Testis (tissue), 3 donors: ENCODE data around the gene CDK5RAP2. TPM values are rescaled to one million over a fixed set of nuclear protein-coding genes. Genes with fewer than 3 reads are reported as not detected.
"Not testable (repeated sequence)": the region's sequence is repeated elsewhere in the genome, so short reads cannot be mapped to it uniquely, and the experiment has no call there.

Experiments used
- DNase-seq: peaks from one replicate; pipeline ENCODE4 v3.0.0-alpha.2; 2019
- H3K27ac ChIP-seq, 2 donors: fragments of 200-600 bp; sonication (generic); one replicate each; pipeline ENCODE4 v1.5.1; 2019
- H3K27me3 ChIP-seq: fragments of 200-600 bp; sonication (generic); one replicate; pipeline ENCODE4 v1.5.1; 2019
- H3K36me3 ChIP-seq: fragments of 200-600 bp; sonication (generic); one replicate; pipeline ENCODE4 v1.5.1; 2017; ENCODE audit warnings: low read depth; ENCODE audit errors: missing control alignments
- H3K4me1 ChIP-seq: fragments of 200-600 bp; sonication (generic); one replicate; pipeline ENCODE4 v1.5.1; 2019
- H3K4me3 ChIP-seq, 2 donors: fragments of 200-600 bp; sonication (generic); one replicate each; pipeline ENCODE4 v1.5.1; 2017 to 2019
- H3K9me3 ChIP-seq: fragments of 200-600 bp; sonication (generic); one replicate; pipeline ENCODE4 v1.5.1; 2017
- POLR2A ChIP-seq: fragments of 450-650 bp; IDR thresholded peaks from one replicate; pipeline ENCODE4 v1.6.1; 2017; ENCODE audit warnings: antibody characterized with exemption, mild to moderate bottlenecking, moderate library complexity
- WGBS, 2 donors: methylation state at CpG; one replicate each; pipeline ENCODE4 v1.1.5; 2018; 5-methylcytosine and 5-hydroxymethylcytosine counted together
- intact Hi-C: fragments of 100-400 bp; cut with DNase I; formaldehyde crosslinking; loops from one replicate; pipeline ENCODE4 v1.15.1; 2023; ENCODE audit warnings: low total_unique reads
- polyA plus RNA-seq: library from polyadenylated mRNA; stranded (reverse); fragments of 350-450 nt; fragmentation: Illumina TruSeq; extraction: RNeasy Lipid Tissue Mini Kit (QIAGEN cat#74804); gene quantifications from one replicate; pipeline ENCODE4 v1.2.3, GENCODE V29; 2014; ENCODE audit warnings: low read depth, low replicate concordance; ENCODE audit not compliant: insufficient read depth
- total RNA-seq, 2 donors: library from RNA; depleted of rRNA; stranded (reverse); fragments of >200 nt; gene quantifications; one replicate each; pipeline ENCODE4 v1.2.3, GENCODE V29; 2016
- TF ChIP-seq, protein P1 (sequence below), 3 experiments: fragments of 450-650 bp in 2 of 3; fragments of 200-600 bp in 1 of 3; sonication (generic) in 1 of 3; IDR thresholded peaks; one replicate each; pipeline ENCODE4 v1.5.1; 2016 to 2019; ENCODE audit warnings: antibody characterized with exemption in 3 of 3, mild to moderate bottlenecking in 2 of 3, moderate library complexity in 1 of 3

Gene CDK5RAP2
- total and polyA plus RNA-seq, 3 donors from 2014 or later = 64.9 to 80.5 (median 76.1) TPM

GRCh38 chr9:120534266-120534665, 45.7 kb downstream of the CDK5RAP2 start:
- WGBS, 2 donors = 89 to 95% methylated on average over 2 of the region's 2 CpGs

GRCh38 chr9:120532891-120533290, 47.1 kb downstream of the CDK5RAP2 start:
- 88 to 90% methylated on average over 10 of the region's 10 CpGs for WGBS, 2 donors
- Histone ChIP-seq H3K27ac (no peak overlapping the region), H3K4me3 (no peak overlapping the region), H3K9me3 (no peaks in the 10 kb centered on the region), H3K4me1 (no peaks in the 10 kb centered on the region), H3K36me3 (no peaks in the 10 kb centered on the region), H3K27me3 (no peaks in the 10 kb centered on the region)
- TF ChIP-seq POLR2A = no peak
- TF ChIP-seq, protein P1, sequence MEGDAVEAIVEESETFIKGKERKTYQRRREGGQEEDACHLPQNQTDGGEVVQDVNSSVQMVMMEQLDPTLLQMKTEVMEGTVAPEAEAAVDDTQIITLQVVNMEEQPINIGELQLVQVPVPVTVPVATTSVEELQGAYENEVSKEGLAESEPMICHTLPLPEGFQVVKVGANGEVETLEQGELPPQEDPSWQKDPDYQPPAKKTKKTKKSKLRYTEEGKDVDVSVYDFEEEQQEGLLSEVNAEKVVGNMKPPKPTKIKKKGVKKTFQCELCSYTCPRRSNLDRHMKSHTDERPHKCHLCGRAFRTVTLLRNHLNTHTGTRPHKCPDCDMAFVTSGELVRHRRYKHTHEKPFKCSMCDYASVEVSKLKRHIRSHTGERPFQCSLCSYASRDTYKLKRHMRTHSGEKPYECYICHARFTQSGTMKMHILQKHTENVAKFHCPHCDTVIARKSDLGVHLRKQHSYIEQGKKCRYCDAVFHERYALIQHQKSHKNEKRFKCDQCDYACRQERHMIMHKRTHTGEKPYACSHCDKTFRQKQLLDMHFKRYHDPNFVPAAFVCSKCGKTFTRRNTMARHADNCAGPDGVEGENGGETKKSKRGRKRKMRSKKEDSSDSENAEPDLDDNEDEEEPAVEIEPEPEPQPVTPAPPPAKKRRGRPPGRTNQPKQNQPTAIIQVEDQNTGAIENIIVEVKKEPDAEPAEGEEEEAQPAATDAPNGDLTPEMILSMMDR (IDR thresholded peaks at IDR 0.05) = no peak
- DNase-seq = no peak
- intact Hi-C loops = no loop called here

More at GRCh38 chr9:120534266-120534665, 45.7 kb downstream of the CDK5RAP2 start:
- intact Hi-C loops = no loop called here
- TF ChIP-seq POLR2A = no peak
- TF ChIP-seq, protein P1 (IDR thresholded peaks at IDR 0.05) = no peak
- Histone ChIP-seq H3K36me3 (no peaks in the 10 kb centered on the region), H3K4me3 (no peak overlapping the region), H3K9me3 (no peaks in the 10 kb centered on the region), H3K4me1 (no peaks in the 10 kb centered on the region), H3K27ac (no peak overlapping the region), H3K27me3 (no peaks in the 10 kb centered on the region)
- DNase-seq = no peak

GRCh38 chr9:120532475-120532874, 47.5 kb downstream of the CDK5RAP2 start:
- no peak for TF ChIP-seq POLR2A
- TF ChIP-seq, protein P1 (IDR thresholded peaks at IDR 0.05) = no peak
- Histone ChIP-seq H3K4me3 (no peak overlapping the region), H3K9me3 (no peaks in the 10 kb centered on the region), H3K27ac (no peak overlapping the region), H3K36me3 (no peaks in the 10 kb centered on the region), H3K4me1 (no peaks in the 10 kb centered on the region), H3K27me3 (no peaks in the 10 kb centered on the region)
- DNase-seq = peak; percentile 34
- intact Hi-C loops = no loop called here
- WGBS, 2 donors = 62 to 79% methylated on average over 4 to 6 of the region's 6 CpGs

DNA sequence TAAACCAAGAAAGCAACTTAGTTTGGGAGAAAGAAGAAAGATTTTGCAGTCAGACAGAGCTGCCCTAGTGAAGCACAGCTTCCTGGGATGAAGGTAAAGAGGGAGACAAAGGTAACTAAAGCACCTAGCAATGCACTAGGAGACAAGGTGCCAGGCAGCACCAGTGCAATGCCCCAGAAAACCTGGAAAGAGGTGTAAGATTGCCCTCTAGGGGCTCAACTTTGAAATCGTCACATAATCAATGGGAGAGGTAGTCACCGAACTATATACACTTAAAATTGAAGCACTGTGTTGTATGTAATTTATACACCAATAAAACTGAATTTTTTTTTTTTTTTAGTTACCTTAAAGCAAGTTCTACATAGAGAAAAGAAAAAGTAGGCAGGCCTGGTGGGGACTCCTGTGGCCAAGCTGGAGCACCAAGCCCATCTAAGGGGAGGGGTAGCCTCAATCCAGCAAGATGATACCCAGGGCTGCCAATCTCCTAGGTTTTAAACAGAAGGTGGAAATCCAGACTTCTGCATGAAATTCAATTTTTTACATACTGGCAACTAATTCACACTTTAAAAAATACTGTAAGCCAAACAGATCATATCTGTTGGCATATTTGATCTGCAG, 48.2 kb downstream of the CDK5RAP2 start:
- H3K36me3 ChIP-seq = no peaks in the 10 kb centered on the region
- DNase-seq = no peak

DNA sequence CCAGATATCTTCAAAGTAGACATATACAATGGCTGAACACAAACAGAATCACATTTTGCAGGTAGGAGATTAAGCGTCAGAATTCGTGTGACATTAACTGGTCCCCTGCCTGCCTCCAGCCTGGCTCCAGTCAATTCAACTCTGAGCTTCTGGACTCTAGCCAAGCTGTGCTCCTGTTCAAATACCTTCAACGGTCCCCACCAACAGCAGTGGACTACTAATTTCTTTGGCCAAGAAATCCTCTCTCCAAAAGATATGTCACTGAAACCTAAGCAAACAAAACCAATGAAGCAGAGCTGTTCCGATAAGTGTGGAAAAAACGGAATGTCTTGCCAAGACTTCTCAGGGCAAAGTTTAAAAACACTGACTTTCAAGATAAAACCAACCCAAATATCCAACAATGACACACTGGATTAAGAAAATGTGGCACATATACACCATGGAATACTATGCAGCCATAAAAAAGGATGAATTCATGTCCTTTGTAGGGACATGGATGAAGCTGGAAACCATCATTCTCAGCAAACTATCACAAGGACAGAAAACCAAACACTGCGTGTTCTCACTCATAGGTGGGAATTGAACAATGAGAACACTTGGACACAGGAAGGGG, 49.6 kb downstream of the CDK5RAP2 start:
- H3K27ac ChIP-seq, H3K36me3 ChIP-seq, intact Hi-C loops, H3K4me3 ChIP-seq, H3K4me1 ChIP-seq, H3K27me3 ChIP-seq, DNase-seq, H3K9me3 ChIP-seq: not testable (repeated sequence)
- WGBS, 2 donors = 81 to 87% methylated on average over 6 of the region's 6 CpGs

More for the DNA sequence above, 48.2 kb downstream of the CDK5RAP2 start:
- no peak for TF ChIP-seq POLR2A
- TF ChIP-seq, protein P1 (IDR thresholded peaks at IDR 0.05) = peak in 1 of 3 experiments; percentile 9
- no peaks in the 10 kb centered on the region for H3K4me1 ChIP-seq
- no peak overlapping the region for H3K27ac ChIP-seq
- no peak overlapping the region for H3K4me3 ChIP-seq
- 77 to 80% methylated on average over 2 of the region's 2 CpGs for WGBS, 2 donors
- intact Hi-C loops = no loop called here
- H3K9me3 ChIP-seq = no peaks in the 10 kb centered on the region
- no peaks in the 10 kb centered on the region for H3K27me3 ChIP-seq
